GM23248 (cell line): ENCODE results near the gene BSPRY. TPM values are rescaled to one million over a fixed set of nuclear protein-coding genes. Genes with fewer than 3 reads are reported as not detected.

ENCODE experiments used
- DNase-seq: peaks from one replicate; pipeline ENCODE4 v3.0.0-alpha.2; 2015
- H2AFZ ChIP-seq: fragments of 200-600 bp; sonication (generic); 2 replicates; pipeline ENCODE4 v1.6.1; 2016; ENCODE audit warnings: antibody characterized with exemption
- H3F3A ChIP-seq: fragments of 200-600 bp; sonication (generic); 2 replicates; pipeline ENCODE4 v1.6.1; 2016; ENCODE audit warnings: mild to moderate bottlenecking, antibody characterized with exemption, mixed run types; ENCODE audit not compliant: insufficient read depth
- H3K27ac ChIP-seq: fragments of 200-600 bp; sonication (generic); 2 replicates; pipeline ENCODE4 v1.5.1; 2016; ENCODE audit warnings: mild to moderate bottlenecking
- H3K27me3 ChIP-seq: fragments of 200-600 bp; sonication (generic); replicated peaks from 2 replicates; pipeline ENCODE4 v1.6.1; 2016; ENCODE audit warnings: mild to moderate bottlenecking; ENCODE audit not compliant: insufficient read depth
- H3K36me3 ChIP-seq: fragments of 200-600 bp; sonication (generic); 2 replicates; pipeline ENCODE4 v1.6.1; 2016; ENCODE audit warnings: low read depth, mild to moderate bottlenecking
- H3K4me1 ChIP-seq: fragments of 200-600 bp; sonication (generic); 2 replicates; pipeline ENCODE4 v1.6.1; 2016; ENCODE audit warnings: mild to moderate bottlenecking; ENCODE audit not compliant: insufficient read depth
- H3K4me2 ChIP-seq: fragments of 200-600 bp; sonication (generic); one replicate; pipeline ENCODE4 v1.6.1; 2016; ENCODE audit warnings: mild to moderate bottlenecking; ENCODE audit not compliant: unreplicated experiment
- H3K4me3 ChIP-seq: fragments of 200-600 bp; sonication (generic); 2 replicates; pipeline ENCODE4 v1.5.1; 2016; ENCODE audit warnings: mild to moderate bottlenecking
- H3K79me2 ChIP-seq: fragments of 200-600 bp; sonication (generic); 2 replicates; pipeline ENCODE4 v1.6.1; 2016; ENCODE audit warnings: mild to moderate bottlenecking; ENCODE audit not compliant: insufficient read depth
- H3K9ac ChIP-seq: fragments of 200-600 bp; sonication (generic); 2 replicates; pipeline ENCODE4 v1.6.1; 2016; ENCODE audit warnings: mild to moderate bottlenecking
- H3K9me2 ChIP-seq: fragments of 200-600 bp; sonication (generic); 2 replicates; pipeline ENCODE4 v1.6.1; 2016; ENCODE audit warnings: mixed run types, mild to moderate bottlenecking, moderate library complexity; ENCODE audit not compliant: insufficient read depth
- H3K9me3 ChIP-seq: fragments of 200-600 bp; sonication (generic); one replicate; pipeline ENCODE4 v1.6.1; 2017; ENCODE audit warnings: low read depth
- H4K20me1 ChIP-seq: fragments of 200-600 bp; sonication (generic); 2 replicates; pipeline ENCODE4 v1.6.0; 2016; ENCODE audit not compliant: insufficient read depth
- EZH2 ChIP-seq: fragments of 200-600 bp; sonication (generic); IDR thresholded peaks from 2 replicates; pipeline ENCODE4 v1.6.1; 2018; ENCODE audit warnings: antibody characterized with exemption, mild to moderate bottlenecking; ENCODE audit not compliant: insufficient read depth, poor library complexity, severe bottlenecking
- EZH2phosphoT487 ChIP-seq: fragments of 200-600 bp; sonication (generic); IDR thresholded peaks from 2 replicates; pipeline ENCODE4 v1.6.1; 2018; ENCODE audit warnings: antibody characterized with exemption, moderate library complexity, mild to moderate bottlenecking, low read depth; ENCODE audit not compliant: insufficient read depth
- WGBS, 2 experiments: methylation state at CpG; one replicate each; pipeline ENCODE4 v1.1.6; 2015 to 2017; ENCODE audit warnings: low lambda C conversion rate in 2 of 2, low coverage in 1 of 2; ENCODE audit errors: missing lambda C conversion rate in 2 of 2; 5-methylcytosine and 5-hydroxymethylcytosine counted together
- in situ Hi-C: fragments of 300-500 bp; cut with MboI; formaldehyde crosslinking; loops from 2 replicates; pipeline ENCODE4 v1.15.0; 2020
- polyA plus RNA-seq: library from polyadenylated mRNA; unstranded; fragments of >200 nt; fragmentation: Nextera tagmentation; extraction: Ambion mirVana; gene quantifications from 2 replicates; pipeline ENCODE4 v1.2.1, GENCODE V29; 2016
- total RNA-seq: library from RNA; depleted of rRNA; stranded (reverse); fragments of >200 nt; shearing (Covaris generic); gene quantifications from 2 replicates; pipeline ENCODE4 v1.2.3, GENCODE V29; 2014; rRNA removed

The BSPRY gene
- not detected in 2 replicates for total RNA-seq
- polyA plus RNA-seq: not detected in 2 replicates

DNA sequence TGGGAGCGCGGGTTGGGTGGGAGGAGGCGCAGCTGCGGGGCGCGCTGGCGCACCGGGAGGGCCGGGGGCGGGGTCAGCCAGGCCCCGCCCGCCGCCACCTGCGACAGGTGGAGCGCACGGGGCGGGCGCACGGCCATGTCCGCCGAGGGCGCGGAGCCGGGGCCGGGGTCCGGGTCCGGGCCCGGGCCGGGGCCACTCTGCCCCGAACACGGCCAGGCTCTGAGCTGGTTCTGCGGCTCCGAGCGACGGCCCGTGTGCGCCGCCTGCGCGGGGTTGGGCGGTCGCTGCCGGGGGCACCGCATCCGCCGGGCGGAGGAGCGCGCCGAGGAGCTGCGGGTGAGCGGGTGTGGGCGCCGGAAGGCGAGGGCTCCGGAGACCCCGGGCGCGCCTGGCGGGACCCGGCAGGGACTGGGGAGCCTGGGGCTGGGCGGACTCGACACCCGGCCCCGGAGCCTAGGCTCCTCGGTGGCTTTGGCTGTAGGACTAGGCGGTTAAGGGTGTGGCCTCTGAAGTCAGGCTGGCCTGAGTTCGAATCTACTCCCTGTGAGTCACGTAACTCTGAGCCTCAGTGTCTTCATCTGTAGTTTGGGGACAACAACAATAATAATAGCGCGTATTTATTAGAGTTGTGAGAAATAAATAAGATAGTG is at the start of gene BSPRY:
BSPRY (plus strand) TSS at position 97 of the 650 bp plus-strand sequence; CDS start at position 136, 39 bp downstream.
- no peak within 1 kb of the TSS for H3K4me2 ChIP-seq
- peak; percentile 34 for DNase-seq
- no peaks in the 10 kb centered on the region for H3K36me3 ChIP-seq
- H3F3A ChIP-seq: no peaks in the 10 kb centered on the region
- TF ChIP-seq EZH2 (peak; percentile 89), EZH2phosphoT487 (no peak)
- peak within 1 kb of the TSS; percentile 60 for H3K4me3 ChIP-seq
- no peaks in the 10 kb centered on the region for H3K79me2 ChIP-seq
- H3K9me3 ChIP-seq: no peaks in the 10 kb centered on the region
- in situ Hi-C loops: no loop called here
- no peaks in the 10 kb centered on the region for H3K4me1 ChIP-seq
- peaks cover 57% of the 10 kb centered on the region for H3K27me3 ChIP-seq
- H3K27ac ChIP-seq: no peak within 1 kb of the TSS
- no peaks in the 10 kb centered on the region for H4K20me1 ChIP-seq
- H2AFZ ChIP-seq: 0 out of 2 replicates have a peak within 1 kb of the TSS, but pooled peaks have one; percentile 36
- 2 to 4% methylated on average over 6 to 42 of the region's 71 CpGs for WGBS, 2 experiments
- no peaks in the 10 kb centered on the region for H3K9me2 ChIP-seq
- no peak within 1 kb of the TSS for H3K9ac ChIP-seq

DNA sequence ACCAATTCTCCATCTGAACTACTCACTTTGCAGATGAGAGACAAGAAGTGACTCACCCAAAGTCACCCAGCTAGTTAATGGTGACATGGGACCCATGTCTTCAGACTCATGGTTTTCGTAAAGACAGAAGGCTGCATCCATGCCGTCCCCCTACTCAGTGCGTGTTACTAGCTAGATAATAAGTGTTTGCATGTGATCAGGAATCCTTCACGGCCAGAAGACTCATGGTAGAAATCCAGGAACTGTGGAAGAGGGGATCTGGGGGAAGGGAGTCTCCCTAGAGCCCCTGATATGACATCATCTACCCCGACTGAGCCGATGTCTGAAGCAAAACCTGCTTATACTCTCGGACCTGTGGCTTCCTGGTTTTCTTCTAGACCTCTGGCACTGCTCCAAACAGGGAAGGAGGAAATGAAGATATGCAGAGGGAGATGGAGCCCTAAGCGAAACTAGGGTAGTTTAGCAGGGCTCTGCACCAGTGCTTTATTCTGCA is 49.5 kb upstream of the BSPRY start:
- Histone ChIP-seq H3K9me2 (no peaks in the 10 kb centered on the region), H3K4me3 (no peak overlapping the region), H3K79me2 (no peaks in the 10 kb centered on the region), H3K9me3 (no peaks in the 10 kb centered on the region), H3K4me1 (no peaks in the 10 kb centered on the region), H3K4me2 (no peak overlapping the region), H2AFZ (no peak overlapping the region), H3K27me3 (no peaks in the 10 kb centered on the region), H3K27ac (no peak overlapping the region), H3K36me3 (no peaks in the 10 kb centered on the region), H4K20me1 (no peaks in the 10 kb centered on the region), H3F3A (no peaks in the 10 kb centered on the region), H3K9ac (no peak overlapping the region)
- WGBS, 2 experiments: 66 to 67% methylated on average over 8 of the region's 8 CpGs
- peak; percentile 9 for DNase-seq
- TF ChIP-seq EZH2: no peak
- TF ChIP-seq EZH2phosphoT487: no peak
- in situ Hi-C loops: no loop called here

DNA sequence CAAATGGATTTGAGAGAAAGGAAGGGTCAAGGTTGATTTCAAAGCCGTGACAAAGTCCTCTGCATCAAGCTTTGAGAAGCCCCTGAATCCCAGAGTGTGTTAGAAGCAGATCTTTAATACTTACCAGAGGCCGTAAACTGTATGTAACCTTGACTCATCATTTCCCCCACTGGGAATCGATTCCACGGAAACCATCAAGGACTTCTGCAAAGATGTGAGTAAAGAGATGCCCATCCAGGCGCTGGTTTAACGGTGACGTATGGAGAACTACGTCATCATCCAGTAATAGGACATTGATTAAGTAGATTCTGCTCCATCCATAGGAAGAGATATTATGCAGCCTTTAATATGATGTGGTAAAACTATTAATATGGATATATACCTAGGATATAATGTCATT is 47.8 kb upstream of the BSPRY start:
- 65% methylated on average over 8 of the region's 8 CpGs for WGBS, 2 experiments
- no peak overlapping the region for H3K4me3 ChIP-seq
- no peaks in the 10 kb centered on the region for H3K4me1 ChIP-seq
- H3K4me2 ChIP-seq: no peak overlapping the region
- TF ChIP-seq EZH2 (no peak), EZH2phosphoT487 (no peak)
- H3K36me3 ChIP-seq: no peaks in the 10 kb centered on the region
- no peak overlapping the region for H3K9ac ChIP-seq
- no peaks in the 10 kb centered on the region for H3K79me2 ChIP-seq
- H4K20me1 ChIP-seq: no peaks in the 10 kb centered on the region
- no peak overlapping the region for H3K27ac ChIP-seq
- no peaks in the 10 kb centered on the region for H3K27me3 ChIP-seq
- H3K9me3 ChIP-seq: no peaks in the 10 kb centered on the region
- no peak overlapping the region for H2AFZ ChIP-seq
- H3F3A ChIP-seq: no peaks in the 10 kb centered on the region
- DNase-seq: no peak
- in situ Hi-C loops: no loop called here
- no peaks in the 10 kb centered on the region for H3K9me2 ChIP-seq

DNA sequence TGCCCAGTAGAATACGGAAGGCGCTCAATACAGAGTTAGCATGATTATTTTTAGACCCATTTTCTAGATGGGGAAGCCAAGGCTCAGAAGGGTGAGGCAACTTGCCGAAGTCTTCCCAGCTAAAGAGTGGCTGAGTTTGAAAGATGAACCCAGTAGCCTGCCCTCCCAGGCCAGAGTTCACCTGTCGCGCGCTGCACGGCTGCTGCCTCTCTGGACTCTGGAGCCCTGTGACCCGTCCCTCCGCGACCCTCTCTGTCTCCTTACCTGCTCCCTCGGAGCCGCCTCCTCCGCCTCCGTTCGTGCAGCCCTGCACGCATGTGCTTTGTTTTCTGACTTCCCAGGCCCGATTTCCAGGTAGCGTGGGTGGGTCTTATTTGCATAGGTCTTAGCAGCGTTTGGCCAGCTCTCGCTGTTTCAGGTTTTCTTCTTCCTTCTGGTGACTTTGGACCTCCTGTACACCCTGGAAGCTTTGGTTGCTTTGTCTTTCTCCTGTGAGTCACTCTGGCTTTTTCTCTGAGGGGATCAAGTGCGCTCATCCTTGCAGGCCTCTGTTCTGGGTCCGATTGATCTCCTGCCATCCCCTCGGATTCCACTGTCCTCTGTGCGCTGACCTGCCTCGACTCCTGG is 46.4 kb upstream of the BSPRY start, which contains the start of gene RNF183:
RNF183 (minus strand) TSS at position 585 of the 627 bp plus-strand sequence. CDS start 5,192 bp downstream, outside the sequence.
- H3K9me3 ChIP-seq: no peaks in the 10 kb centered on the region
- no peak within 1 kb of the TSS for H2AFZ ChIP-seq
- H3K4me3 ChIP-seq: no peak within 1 kb of the TSS
- H3K4me2 ChIP-seq: no peak within 1 kb of the TSS
- no peaks in the 10 kb centered on the region for H3K9me2 ChIP-seq
- TF ChIP-seq EZH2phosphoT487: no peak
- TF ChIP-seq EZH2: no peak
- no peaks in the 10 kb centered on the region for H3K36me3 ChIP-seq
- no peaks in the 10 kb centered on the region for H3K79me2 ChIP-seq
- no peaks in the 10 kb centered on the region for H3K4me1 ChIP-seq
- in situ Hi-C loops: no loop called here
- H3K27me3 ChIP-seq: no peaks in the 10 kb centered on the region
- no peak within 1 kb of the TSS for H3K27ac ChIP-seq
- H3K9ac ChIP-seq: no peak within 1 kb of the TSS
- H3F3A ChIP-seq: no peaks in the 10 kb centered on the region
- no peaks in the 10 kb centered on the region for H4K20me1 ChIP-seq
- no peak for DNase-seq
- WGBS, 2 experiments: 79 to 84% methylated on average over 25 of the region's 25 CpGs
